Measurements from ENCODE around the gene SNN.

GRCh38 chr16:11631214-11631613, 37.0 kb upstream of the SNN start:
- TF ChIP-seq TAF1 (IDR thresholded peaks at IDR 0.05; ENCODE audit: low read depth, low read length) = no peak
- no peak for TF ChIP-seq CTCF (IDR thresholded peaks at IDR 0.05; ENCODE audit: control extremely low read depth in 1 of 3, insufficient read depth in 1 of 3, low read depth in 1 of 3, low read length in 3 of 3)
- TF ChIP-seq RXRA (IDR thresholded peaks at IDR 0.05; ENCODE audit: insufficient read depth, low read depth, low read length) = no peak
- no peak for TF ChIP-seq EZH2 (IDR thresholded peaks at IDR 0.05; ENCODE audit: low read depth, low read length, severe bottlenecking)
- no peak for TF ChIP-seq POLR2AphosphoS5 (IDR thresholded peaks at IDR 0.05; ENCODE audit: low read depth, low read length)
- TF ChIP-seq CBX5 (IDR thresholded peaks at IDR 0.05; ENCODE audit: low read depth, low read length) = no peak
- no peak for TF ChIP-seq EP300 (IDR thresholded peaks at IDR 0.05; ENCODE audit: borderline replicate concordance in 1 of 2, low read depth in 2 of 2, low read length in 2 of 2)
- no peak for TF ChIP-seq TEAD4 (IDR thresholded peaks at IDR 0.05; ENCODE audit: low read depth, low read length)
- no peak for TF ChIP-seq KDM5A (IDR thresholded peaks at IDR 0.05; ENCODE audit: low read length)
- no peak for TF ChIP-seq RFX5 (IDR thresholded peaks at IDR 0.05; ENCODE audit: borderline replicate concordance, low read depth, low read length)
- no peak for TF ChIP-seq PHF8 (conservative IDR thresholded peaks at IDR 0.05; ENCODE audit: low read depth, low read length)
- TF ChIP-seq POLR2A (IDR thresholded peaks at IDR 0.05; ENCODE audit: control extremely low read depth in 1 of 2, low read depth in 2 of 2, low read length in 2 of 2) = no peak
